ENCODE results near the gene GIPC3.

GRCh38 chr19:3642296-3642695 is 57.0 kb downstream of the GIPC3 start:
- no peak for TF ChIP-seq POLR2A (IDR thresholded peaks at IDR 0.05)
- no peak for TF ChIP-seq CTCF (IDR thresholded peaks at IDR 0.05)
- TF ChIP-seq POLR2AphosphoS5 (IDR thresholded peaks at IDR 0.05): no peak

Measured in prostate gland (tissue), 2 donors.